A549 (cell line): ENCODE data around the gene PLEKHD1. TPM values are rescaled to one million over a fixed set of nuclear protein-coding genes. Genes with fewer than 3 reads are reported as not detected.

ENCODE experiments used
- ATAC-seq, 2 experiments: fragments of 200-7000 bp in 1 of 2; fragments of >200 bp in 1 of 2; cut with Nextera tagmentation in 1 of 2; cut with Tn5 transposase in 1 of 2; 3 replicates each; pipeline versions ENCODE4 v1.8.0 to v1.9.1; 2018 to 2020; ENCODE audit warnings: mild to moderate bottlenecking in 1 of 2, moderate library complexity in 1 of 2
- CTCF ChIA-PET: fragments of 300-600 bp; sonication (Branson Sonifier 250); formaldehyde crosslinking; extraction: SDS; loops from one replicate; lab custom pipeline; 2021; ENCODE audit warnings: antibody characterized with exemption, inconsistent platforms; lab: Yijun Ruan, JAX
- POLR2A ChIA-PET: fragments of 350-600 bp; formaldehyde crosslinking; extraction: SDS; loops from one replicate; lab custom pipeline; 2021; ENCODE audit warnings: antibody characterized with exemption, inconsistent platforms; lab: Yijun Ruan, JAX
- DNase-seq, 2 experiments: peaks; one replicate each; pipeline versions ENCODE4 v3.0.0 to v3.0.0-alpha.2; 2011 to 2016; ENCODE audit warnings: low read depth in 1 of 2, low spot score in 1 of 2
- FAIRE-seq: peaks from 2 replicates; lab custom pipeline; 2011; peaks lifted over from hg19 to GRCh38; lab: Jason Lieb, UNC
- H3K27ac ChIP-seq, 2 experiments: fragments of >200 bp; sonication (Bioruptor Twin); formaldehyde crosslinking; 3 replicates each; pipeline ENCODE4 v1.5.1; 2016 to 2017
- H3K4me1 ChIP-seq: fragments of >200 bp; sonication (Bioruptor Twin); formaldehyde crosslinking; 3 replicates; pipeline ENCODE4 v1.6.1; 2016
- H3K4me2 ChIP-seq: fragments of >200 bp; sonication (Bioruptor Twin); formaldehyde crosslinking; 3 replicates; pipeline ENCODE4 v1.6.1; 2016
- H3K4me3 ChIP-seq: fragments of >200 bp; sonication (Bioruptor Twin); formaldehyde crosslinking; 3 replicates; pipeline ENCODE4 v1.5.1; 2016
- H3K9me3 ChIP-seq: fragments of >200 bp; sonication (Bioruptor Twin); formaldehyde crosslinking; 3 replicates; pipeline ENCODE4 v1.6.1; 2016
- ATOH8 ChIP-seq: fragments of 250-450 bp; sonication (Bioruptor Pico); IDR thresholded peaks from 2 replicates; pipeline ENCODE4 v1.5.0; 2020; ENCODE audit warnings: low read depth, mild to moderate bottlenecking, moderate library complexity
- BHLHE40 ChIP-seq: IDR thresholded peaks from 2 replicates; pipeline ENCODE4 v1.6.1; 2012; ENCODE audit warnings: low read depth, low read length, inconsistent platforms
- CEBPB ChIP-seq, 2 experiments: fragments of >200 bp in 1 of 2; sonication (Bioruptor Twin) in 1 of 2; formaldehyde crosslinking in 1 of 2; IDR thresholded peaks; 2 replicates each; pipeline ENCODE4 v1.6.1; 2012 to 2016
- ELK1 ChIP-seq: fragments of 150-350 bp; IDR thresholded peaks from 2 replicates; pipeline ENCODE4 v1.6.1; 2014; ENCODE audit warnings: low read depth, mild to moderate bottlenecking, low read length
- FOSL2 ChIP-seq, 2 experiments: fragments of 450-650 bp in 1 of 2; fragments of >200 bp in 1 of 2; sonication (Bioruptor Twin) in 1 of 2; formaldehyde crosslinking; IDR thresholded peaks; 2 replicates each; pipeline versions ENCODE4 v1.5.0 to v1.6.1; 2016 to 2020; ENCODE audit warnings: mild to moderate bottlenecking in 1 of 2, moderate library complexity in 1 of 2
- HEYL ChIP-seq: fragments of 250-450 bp; sonication (Bioruptor Pico); IDR thresholded peaks from 2 replicates; pipeline ENCODE4 v1.8.0; 2021; ENCODE audit warnings: mild to moderate bottlenecking, moderate library complexity
- HOXA7 ChIP-seq: fragments of 250-450 bp; sonication (Bioruptor Pico); IDR thresholded peaks from 2 replicates; pipeline ENCODE4 v1.5.0; 2020; ENCODE audit warnings: mild to moderate bottlenecking, moderate library complexity
- HOXB13 ChIP-seq: fragments of 250-450 bp; sonication (Bioruptor Pico); IDR thresholded peaks from 2 replicates; pipeline ENCODE4 v1.5.0; 2020; ENCODE audit warnings: low read depth, mild to moderate bottlenecking, moderate library complexity
- HOXB5 ChIP-seq: fragments of 250-450 bp; sonication (Bioruptor Pico); IDR thresholded peaks from 2 replicates; pipeline ENCODE4 v1.5.0; 2020; ENCODE audit warnings: mild to moderate bottlenecking, moderate library complexity
- JUNB ChIP-seq: fragments of >200 bp; sonication (Bioruptor Twin); formaldehyde crosslinking; IDR thresholded peaks from 2 replicates; pipeline ENCODE4 v1.6.1; 2016
- KDM1A ChIP-seq: fragments of 200-600 bp; sonication (generic); IDR thresholded peaks from 2 replicates; pipeline ENCODE4 v1.6.1; 2016; ENCODE audit warnings: low read depth, mild to moderate bottlenecking
- NPAS2 ChIP-seq: fragments of 250-450 bp; sonication (Bioruptor Pico); IDR thresholded peaks from 2 replicates; pipeline ENCODE4 v1.8.0; 2022; ENCODE audit warnings: mild to moderate bottlenecking, moderate library complexity, borderline replicate concordance
- PHF8 ChIP-seq: fragments of 200-600 bp; sonication (generic); IDR thresholded peaks from 2 replicates; pipeline ENCODE4 v1.6.1; 2016; ENCODE audit warnings: low read depth, mild to moderate bottlenecking, antibody characterized with exemption, moderate library complexity, borderline replicate concordance
- RFX5 ChIP-seq: fragments of 450-650 bp; IDR thresholded peaks from 2 replicates; pipeline ENCODE4 v1.7.1; 2014; ENCODE audit warnings: antibody characterized with exemption, mild to moderate bottlenecking, moderate library complexity
- TFCP2L1 ChIP-seq: fragments of 250-450 bp; sonication (Bioruptor Pico); IDR thresholded peaks from 2 replicates; pipeline ENCODE4 v1.5.0; 2021; ENCODE audit warnings: mild to moderate bottlenecking
- WGBS: methylation state at CpG from one replicate; pipeline ENCODE4 v1.1.6; 2017; ENCODE audit errors: missing lambda C conversion rate; 5-methylcytosine and 5-hydroxymethylcytosine counted together
- polyA plus RNA-seq, 4 experiments: library from polyadenylated mRNA; depleted of rRNA in 3 of 4; stranded (reverse); fragments of >200 nt; fragmentation: RNase III in 1 of 4; extraction: RNeasy Plus Mini Kit Qiagen cat#74134 plus additional on column Dnase treatment in 1 of 4; gene quantifications; 2 replicates in 3 of 4; 3 replicates in 1 of 4; pipeline ENCODE4 v1.2.3, GENCODE V29; 2011 to 2017
- TF ChIP-seq, protein P1 (sequence below): fragments of 250-450 bp; sonication (Bioruptor Pico); IDR thresholded peaks from 2 replicates; pipeline ENCODE4 v1.5.0; 2021; ENCODE audit warnings: mild to moderate bottlenecking, moderate library complexity, borderline replicate concordance
- TF ChIP-seq, protein P2 (sequence below): fragments of 200-600 bp; sonication (generic); IDR thresholded peaks from 2 replicates; pipeline ENCODE4 v1.6.1; 2016; ENCODE audit warnings: antibody characterized with exemption, mild to moderate bottlenecking, moderate library complexity
- TF ChIP-seq, protein P3 (sequence below): fragments of >200 bp; sonication (Bioruptor Twin); formaldehyde crosslinking; IDR thresholded peaks from 2 replicates; pipeline ENCODE4 v1.6.1; 2016

The PLEKHD1 gene
- polyA plus RNA-seq, 2 of the 4 experiments (the other 2 are of a cell fraction) = 0.01 to 0.04 TPM

DNA sequence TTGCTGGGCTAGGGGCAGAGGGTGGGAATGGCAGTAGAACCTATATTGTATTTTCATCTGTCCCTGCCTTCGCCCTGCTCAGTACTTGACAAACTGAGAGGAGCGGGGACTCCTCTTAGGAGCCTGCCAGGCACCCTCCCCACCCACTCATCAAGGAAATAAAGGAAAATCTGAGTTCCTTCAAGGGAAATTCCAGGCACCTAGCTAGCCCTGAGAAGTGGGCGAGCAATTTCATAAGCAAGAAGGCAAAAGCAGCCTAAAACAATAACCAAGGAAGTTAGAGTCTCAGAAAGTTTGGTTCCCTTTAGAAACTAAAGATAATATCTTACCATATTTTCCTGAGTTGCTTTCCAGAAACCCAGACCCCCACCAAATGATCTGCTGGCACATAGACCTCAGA, 10.6 kb upstream of the PLEKHD1 start:
- FAIRE-seq (no peak), DNase-seq (no peak), ATAC-seq (no peak)
- TF ChIP-seq, protein P1, sequence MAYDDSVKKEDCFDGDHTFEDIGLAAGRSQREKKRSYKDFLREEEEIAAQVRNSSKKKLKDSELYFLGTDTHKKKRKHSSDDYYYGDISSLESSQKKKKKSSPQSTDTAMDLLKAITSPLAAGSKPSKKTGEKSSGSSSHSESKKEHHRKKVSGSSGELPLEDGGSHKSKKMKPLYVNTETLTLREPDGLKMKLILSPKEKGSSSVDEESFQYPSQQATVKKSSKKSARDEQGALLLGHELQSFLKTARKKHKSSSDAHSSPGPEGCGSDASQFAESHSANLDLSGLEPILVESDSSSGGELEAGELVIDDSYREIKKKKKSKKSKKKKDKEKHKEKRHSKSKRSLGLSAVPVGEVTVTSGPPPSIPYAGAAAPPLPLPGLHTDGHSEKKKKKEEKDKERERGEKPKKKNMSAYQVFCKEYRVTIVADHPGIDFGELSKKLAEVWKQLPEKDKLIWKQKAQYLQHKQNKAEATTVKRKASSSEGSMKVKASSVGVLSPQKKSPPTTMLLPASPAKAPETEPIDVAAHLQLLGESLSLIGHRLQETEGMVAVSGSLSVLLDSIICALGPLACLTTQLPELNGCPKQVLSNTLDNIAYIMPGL = no peak
- no peak for TF ChIP-seq JUNB
- TF ChIP-seq CEBPB (IDR thresholded peaks at IDR 0.05) = no peak
- no peak for TF ChIP-seq HOXB13 (CRISPR knock-in tag)
- TF ChIP-seq ELK1 = no peak
- no peak for TF ChIP-seq FOSL2 (IDR thresholded peaks at IDR 0.05)
- no peak for TF ChIP-seq FOSL2 (CRISPR knock-in tag; IDR thresholded peaks at IDR 0.05)
- no peak for TF ChIP-seq HOXA7 (CRISPR knock-in tag)
- TF ChIP-seq RFX5 = no peak
- TF ChIP-seq, protein P2, sequence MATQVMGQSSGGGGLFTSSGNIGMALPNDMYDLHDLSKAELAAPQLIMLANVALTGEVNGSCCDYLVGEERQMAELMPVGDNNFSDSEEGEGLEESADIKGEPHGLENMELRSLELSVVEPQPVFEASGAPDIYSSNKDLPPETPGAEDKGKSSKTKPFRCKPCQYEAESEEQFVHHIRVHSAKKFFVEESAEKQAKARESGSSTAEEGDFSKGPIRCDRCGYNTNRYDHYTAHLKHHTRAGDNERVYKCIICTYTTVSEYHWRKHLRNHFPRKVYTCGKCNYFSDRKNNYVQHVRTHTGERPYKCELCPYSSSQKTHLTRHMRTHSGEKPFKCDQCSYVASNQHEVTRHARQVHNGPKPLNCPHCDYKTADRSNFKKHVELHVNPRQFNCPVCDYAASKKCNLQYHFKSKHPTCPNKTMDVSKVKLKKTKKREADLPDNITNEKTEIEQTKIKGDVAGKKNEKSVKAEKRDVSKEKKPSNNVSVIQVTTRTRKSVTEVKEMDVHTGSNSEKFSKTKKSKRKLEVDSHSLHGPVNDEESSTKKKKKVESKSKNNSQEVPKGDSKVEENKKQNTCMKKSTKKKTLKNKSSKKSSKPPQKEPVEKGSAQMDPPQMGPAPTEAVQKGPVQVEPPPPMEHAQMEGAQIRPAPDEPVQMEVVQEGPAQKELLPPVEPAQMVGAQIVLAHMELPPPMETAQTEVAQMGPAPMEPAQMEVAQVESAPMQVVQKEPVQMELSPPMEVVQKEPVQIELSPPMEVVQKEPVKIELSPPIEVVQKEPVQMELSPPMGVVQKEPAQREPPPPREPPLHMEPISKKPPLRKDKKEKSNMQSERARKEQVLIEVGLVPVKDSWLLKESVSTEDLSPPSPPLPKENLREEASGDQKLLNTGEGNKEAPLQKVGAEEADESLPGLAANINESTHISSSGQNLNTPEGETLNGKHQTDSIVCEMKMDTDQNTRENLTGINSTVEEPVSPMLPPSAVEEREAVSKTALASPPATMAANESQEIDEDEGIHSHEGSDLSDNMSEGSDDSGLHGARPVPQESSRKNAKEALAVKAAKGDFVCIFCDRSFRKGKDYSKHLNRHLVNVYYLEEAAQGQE = no peak
- TF ChIP-seq HEYL (CRISPR knock-in tag) = no peak
- no peak for TF ChIP-seq BHLHE40
- TF ChIP-seq PHF8 = no peak
- no peak for TF ChIP-seq HOXB5 (CRISPR knock-in tag)
- TF ChIP-seq, protein P3, sequence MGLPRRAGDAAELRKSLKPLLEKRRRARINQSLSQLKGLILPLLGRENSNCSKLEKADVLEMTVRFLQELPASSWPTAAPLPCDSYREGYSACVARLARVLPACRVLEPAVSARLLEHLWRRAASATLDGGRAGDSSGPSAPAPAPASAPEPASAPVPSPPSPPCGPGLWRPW = no peak
- no peak for TF ChIP-seq ATOH8
- no peak for TF ChIP-seq NPAS2
- no peak for TF ChIP-seq KDM1A
- TF ChIP-seq TFCP2L1 (CRISPR knock-in tag) = no peak
- 66% methylated on average over 3 of the region's 3 CpGs for WGBS
- no peaks in the 10 kb centered on the region for H3K9me3 ChIP-seq
- H3K4me3 ChIP-seq = no peak overlapping the region
- ChIA-PET POLR2A (no interaction called here), CTCF (interaction anchor here (0.6 to 2.7 kb wide), 6 partner anchors 13 to 345 kb away, joined by 3 to 23 read pairs (median 6); partner anchors contain the start of gene PLEKHD1)
- no peaks in the 10 kb centered on the region for H3K4me1 ChIP-seq
- no peak overlapping the region for H3K27ac ChIP-seq
- no peak overlapping the region for H3K4me2 ChIP-seq
